ENCODE measurements around the gene CHRDL2.

- TF ChIP-seq MAZ (IDR thresholded peaks at IDR 0.05; ENCODE audit: borderline replicate concordance, low read depth, low read length) (no peak), MAFK (IDR thresholded peaks at IDR 0.05; ENCODE audit: low read depth, low read length) (no peak), MXI1 (IDR thresholded peaks at IDR 0.05; ENCODE audit: borderline replicate concordance, low read depth, low read length) (no peak), POLR2A (IDR thresholded peaks at IDR 0.05; ENCODE audit: low read depth, low read length) (no peak), ELK1 (IDR thresholded peaks at IDR 0.05; ENCODE audit: borderline replicate concordance, low read depth, low read length) (no peak), BHLHE40 (IDR thresholded peaks at IDR 0.05; ENCODE audit: low read depth, low read length) (no peak), CEBPB (IDR thresholded peaks at IDR 0.05; ENCODE audit: low read depth, low read length) (no peak), RCOR1 (IDR thresholded peaks at IDR 0.05; ENCODE audit: insufficient replicate concordance, low read length) (no peak)
- TF ChIP-seq, protein P1, sequence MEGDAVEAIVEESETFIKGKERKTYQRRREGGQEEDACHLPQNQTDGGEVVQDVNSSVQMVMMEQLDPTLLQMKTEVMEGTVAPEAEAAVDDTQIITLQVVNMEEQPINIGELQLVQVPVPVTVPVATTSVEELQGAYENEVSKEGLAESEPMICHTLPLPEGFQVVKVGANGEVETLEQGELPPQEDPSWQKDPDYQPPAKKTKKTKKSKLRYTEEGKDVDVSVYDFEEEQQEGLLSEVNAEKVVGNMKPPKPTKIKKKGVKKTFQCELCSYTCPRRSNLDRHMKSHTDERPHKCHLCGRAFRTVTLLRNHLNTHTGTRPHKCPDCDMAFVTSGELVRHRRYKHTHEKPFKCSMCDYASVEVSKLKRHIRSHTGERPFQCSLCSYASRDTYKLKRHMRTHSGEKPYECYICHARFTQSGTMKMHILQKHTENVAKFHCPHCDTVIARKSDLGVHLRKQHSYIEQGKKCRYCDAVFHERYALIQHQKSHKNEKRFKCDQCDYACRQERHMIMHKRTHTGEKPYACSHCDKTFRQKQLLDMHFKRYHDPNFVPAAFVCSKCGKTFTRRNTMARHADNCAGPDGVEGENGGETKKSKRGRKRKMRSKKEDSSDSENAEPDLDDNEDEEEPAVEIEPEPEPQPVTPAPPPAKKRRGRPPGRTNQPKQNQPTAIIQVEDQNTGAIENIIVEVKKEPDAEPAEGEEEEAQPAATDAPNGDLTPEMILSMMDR (conservative IDR thresholded peaks at IDR 0.05; ENCODE audit: low read depth, low read length) = no peak
These were observed 54.6 kb downstream of the CHRDL2 start for GRCh38 chr11:74676596-74676995.
